Activated naive CD8-positive, alpha-beta T cell treated with anti-CD3 and anti-CD28 coated beads, Interleukin-2, amount 10 ng/mL, durations not matched to agents 7 days and 5 days (primary cell): ENCODE measurements around the gene PPP1R8. TPM values are rescaled to one million over a fixed set of nuclear protein-coding genes. Genes with fewer than 3 reads are reported as not detected.
"Not testable (repeated sequence)": the region's sequence is repeated elsewhere in the genome, so short reads cannot be mapped to it uniquely, and the experiment has no call there.

ENCODE experiments used
- ATAC-seq: fragments of 150-1000 bp; cut with Tn5 transposase; one replicate; pipeline ENCODE4 v1.10.0; 2021; ENCODE audit warnings: low read depth, moderate library complexity
- POLR2A ChIA-PET: fragments of 350-600 bp; sonication (Branson Sonifier 250); formaldehyde crosslinking; loops from one replicate; lab custom pipeline; 2021; ENCODE audit warnings: antibody characterized with exemption; lab: Charles Lee
- DNase-seq: peaks from one replicate; pipeline ENCODE4 v3.0.0; 2021
- H3K27ac Mint-ChIP-seq: one replicate; pipeline ENCODE4 v1.8.0; 2022; ENCODE audit warnings: mild to moderate bottlenecking, mixed read lengths
- H3K27me3 Mint-ChIP-seq: one replicate; pipeline ENCODE4 v1.8.0; 2022; ENCODE audit warnings: mild to moderate bottlenecking, moderate library complexity, mixed read lengths
- H3K36me3 Mint-ChIP-seq: one replicate; pipeline ENCODE4 v1.8.0; 2021; ENCODE audit warnings: mild to moderate bottlenecking, mixed read lengths
- H3K4me1 Mint-ChIP-seq: one replicate; pipeline ENCODE4 v1.8.0; 2021; ENCODE audit warnings: mixed read lengths
- H3K4me3 Mint-ChIP-seq: one replicate; pipeline ENCODE4 v1.8.0; 2022; ENCODE audit warnings: mild to moderate bottlenecking, moderate library complexity, mixed read lengths
- H3K9me3 Mint-ChIP-seq: one replicate; pipeline ENCODE4 v1.8.0; 2021; ENCODE audit warnings: mixed read lengths
- total RNA-seq, 2 experiments: library from RNA; stranded (reverse); gene quantifications; one replicate each; pipeline ENCODE4 v1.2.3, GENCODE V29; 2021

The PPP1R8 gene
- 10 to 100 TPM; 52.9 to 54.4 TPM for total RNA-seq

- Mint-ChIP-seq H3K27ac (peak within 1 kb of the TSS; percentile 82), H3K4me3 (peak within 1 kb of the TSS; percentile 88), H3K27me3 (no peaks in the 10 kb centered on the region), H3K4me1 (peaks cover 24% of the 10 kb centered on the region), H3K9me3 (no peaks in the 10 kb centered on the region), H3K36me3 (no peaks in the 10 kb centered on the region)
- POLR2A ChIA-PET, result interaction anchor here (0.6 to 3.5 kb wide), 7 partner anchors 42 to 162 kb away, joined by 3 to 15 read pairs (median 6); partner anchors contain the start of genes FAM76A, IFI6 and STX12
- peak; percentile 83 for DNase-seq
- ATAC-seq, result peak; percentile 98
Measured at GRCh38 chr1:27830621-27831440, at the start of gene PPP1R8. TSS of gene PPP1R8 (plus strand) at chr1:27830782. CDS start at chr1:27830836, 54 bp downstream.

- POLR2A ChIA-PET, result no interaction called here
- no peaks in the 10 kb centered on the region for H3K9me3 Mint-ChIP-seq
- H3K27ac Mint-ChIP-seq, result no peak overlapping the region
Measured at GRCh38 chr1:27782950-27783349, 47.6 kb upstream of the PPP1R8 start.

GRCh38 chr1:27784700-27785099 lies 45.9 kb upstream of the PPP1R8 start:
- Mint-ChIP-seq H3K27me3 (no peaks in the 10 kb centered on the region), H3K4me3 (no peak overlapping the region), H3K36me3 (peaks cover 9% of the 10 kb centered on the region), H3K9me3 (no peaks in the 10 kb centered on the region), H3K4me1 (peaks cover 8% of the 10 kb centered on the region), H3K27ac (no peak overlapping the region)
- POLR2A ChIA-PET, result no interaction called here
- ATAC-seq (no peak), DNase-seq (no peak)

More at GRCh38 chr1:27782950-27783349, 47.6 kb upstream of the PPP1R8 start:
- Mint-ChIP-seq H3K27me3 (no peaks in the 10 kb centered on the region), H3K4me1 (peaks cover 5% of the 10 kb centered on the region), H3K4me3 (no peak overlapping the region), H3K36me3 (peaks cover 6% of the 10 kb centered on the region)
- no peak for ATAC-seq
- DNase-seq, result no peak

GRCh38 chr1:27785781-27786455 lies 44.7 kb upstream of the PPP1R8 start:
- POLR2A ChIA-PET, result interaction anchor here (0.6 kb wide), 1 partner anchor 501 kb away, joined by 6 read pairs; no protein-coding TSS in a partner anchor
- Mint-ChIP-seq H3K27ac (no peak overlapping the region), H3K4me3 (no peak overlapping the region), H3K27me3 (no peaks in the 10 kb centered on the region), H3K9me3 (no peaks in the 10 kb centered on the region), H3K4me1 (peaks cover 8% of the 10 kb centered on the region), H3K36me3 (peaks cover 15% of the 10 kb centered on the region)
- DNase-seq (no peak), ATAC-seq (no peak)

- Mint-ChIP-seq H3K27ac (no peak overlapping the region), H3K27me3 (no peaks in the 10 kb centered on the region), H3K36me3 (peaks cover 13% of the 10 kb centered on the region), H3K4me1 (peaks cover 10% of the 10 kb centered on the region), H3K9me3 (no peaks in the 10 kb centered on the region), H3K4me3 (no peak overlapping the region)
- ATAC-seq (no peak), DNase-seq (no peak)
- POLR2A ChIA-PET, result no interaction called here
Measured at GRCh38 chr1:27787895-27788294, 42.7 kb upstream of the PPP1R8 start.

GRCh38 chr1:27789540-27790041 lies 41.0 kb upstream of the PPP1R8 start:
- H3K27ac Mint-ChIP-seq, result no peak overlapping the region
- ATAC-seq, result no peak
- peaks cover 9% of the 10 kb centered on the region for H3K4me1 Mint-ChIP-seq
- no peaks in the 10 kb centered on the region for H3K27me3 Mint-ChIP-seq
- H3K9me3 Mint-ChIP-seq, result no peaks in the 10 kb centered on the region
- no peak overlapping the region for H3K4me3 Mint-ChIP-seq
- POLR2A ChIA-PET, result interaction anchor here (0.5 to 1.4 kb wide), 3 partner anchors 13 to 1672 kb away, joined by 3 to 6 read pairs (median 4); no protein-coding TSS in a partner anchor
- peaks cover 13% of the 10 kb centered on the region for H3K36me3 Mint-ChIP-seq
- DNase-seq, result no peak

GRCh38 chr1:27790270-27790669 lies 40.3 kb upstream of the PPP1R8 start:
- H3K27ac Mint-ChIP-seq, DNase-seq, H3K4me1 Mint-ChIP-seq, H3K4me3 Mint-ChIP-seq, H3K9me3 Mint-ChIP-seq, H3K27me3 Mint-ChIP-seq, ATAC-seq: not testable (repeated sequence)
- POLR2A ChIA-PET, result interaction anchor here (1.4 kb wide), 1 partner anchor 14 kb away, joined by 4 read pairs; no protein-coding TSS in a partner anchor
- peaks cover 15% of the 10 kb centered on the region for H3K36me3 Mint-ChIP-seq

GRCh38 chr1:27795601-27796000 lies 35.0 kb upstream of the PPP1R8 start:
- H3K36me3 Mint-ChIP-seq, result peaks cover 25% of the 10 kb centered on the region
- no peaks in the 10 kb centered on the region for H3K9me3 Mint-ChIP-seq
- no peak for ATAC-seq
- H3K4me3 Mint-ChIP-seq, result no peak overlapping the region
- POLR2A ChIA-PET, result no interaction called here
- H3K27me3 Mint-ChIP-seq, result no peaks in the 10 kb centered on the region
- DNase-seq, result no peak
- H3K27ac Mint-ChIP-seq, result no peak overlapping the region
- H3K4me1 Mint-ChIP-seq, result peaks cover 3% of the 10 kb centered on the region

- Mint-ChIP-seq H3K27me3 (no peaks in the 10 kb centered on the region), H3K4me1 (no peaks in the 10 kb centered on the region), H3K36me3 (peaks cover 27% of the 10 kb centered on the region), H3K27ac (no peak overlapping the region), H3K9me3 (no peaks in the 10 kb centered on the region), H3K4me3 (no peak overlapping the region)
- no peak for ATAC-seq
- DNase-seq, result no peak
- POLR2A ChIA-PET, result no interaction called here
Measured at GRCh38 chr1:27804791-27805190, 25.8 kb upstream of the PPP1R8 start.

- Mint-ChIP-seq H3K27ac (no peak overlapping the region), H3K4me1 (no peaks in the 10 kb centered on the region), H3K36me3 (peaks cover 21% of the 10 kb centered on the region), H3K27me3 (no peaks in the 10 kb centered on the region), H3K4me3 (no peak overlapping the region), H3K9me3 (no peaks in the 10 kb centered on the region)
- POLR2A ChIA-PET, result no interaction called here
- DNase-seq (no peak), ATAC-seq (no peak)
Measured at GRCh38 chr1:27806758-27807157, 23.8 kb upstream of the PPP1R8 start.

GRCh38 chr1:27807385-27807784 lies 23.2 kb upstream of the PPP1R8 start:
- DNase-seq (no peak), ATAC-seq (no peak)
- Mint-ChIP-seq H3K36me3 (peaks cover 17% of the 10 kb centered on the region), H3K4me3 (no peak overlapping the region), H3K27ac (no peak overlapping the region), H3K9me3 (no peaks in the 10 kb centered on the region), H3K27me3 (no peaks in the 10 kb centered on the region), H3K4me1 (no peaks in the 10 kb centered on the region)
- POLR2A ChIA-PET, result interaction anchor here (0.6 kb wide), 1 partner anchor 842 kb away, joined by 4 read pairs; no protein-coding TSS in a partner anchor

- peaks cover 17% of the 10 kb centered on the region for H3K36me3 Mint-ChIP-seq
- H3K27me3 Mint-ChIP-seq, ATAC-seq, H3K27ac Mint-ChIP-seq, H3K4me3 Mint-ChIP-seq, H3K9me3 Mint-ChIP-seq, POLR2A ChIA-PET, DNase-seq, H3K4me1 Mint-ChIP-seq: not testable (repeated sequence)
Measured at GRCh38 chr1:27808131-27808530, 22.5 kb upstream of the PPP1R8 start.

- Mint-ChIP-seq H3K36me3 (peaks cover 12% of the 10 kb centered on the region), H3K27ac (no peak overlapping the region), H3K4me1 (no peaks in the 10 kb centered on the region), H3K27me3 (no peaks in the 10 kb centered on the region), H3K9me3 (no peaks in the 10 kb centered on the region), H3K4me3 (no peak overlapping the region)
- DNase-seq (no peak), ATAC-seq (no peak)
- POLR2A ChIA-PET, result no interaction called here
Measured at GRCh38 chr1:27809883-27810282, 20.7 kb upstream of the PPP1R8 start.
